A673 (cell line): ENCODE data around the gene DCAKD. TPM values are rescaled to one million over a fixed set of nuclear protein-coding genes. Genes with fewer than 3 reads are reported as not detected.

Experiments used
- BruUV-seq: library from RNA; stranded (reverse); fragments of 400-500 nt; replicated peaks from 2 replicates; lab custom pipeline; 2021; lab: Mats Ljungman, UMichigan
- CTCF ChIA-PET: fragments of 300-600 bp; sonication (Branson Sonifier 250); formaldehyde crosslinking; loops from one replicate; lab custom pipeline; 2022; ENCODE audit warnings: antibody characterized with exemption; lab: Charles Lee
- POLR2A ChIA-PET: fragments of 300-600 bp; sonication (Branson Sonifier 250); formaldehyde crosslinking; loops from one replicate; lab custom pipeline; 2022; ENCODE audit warnings: antibody characterized with exemption; ENCODE audit not compliant: low non-redundant PET; lab: Charles Lee
- DNase-seq: peaks from one replicate; pipeline ENCODE4 v3.0.0-alpha.2; 2015; ENCODE audit warnings: low spot score
- H3K27ac ChIP-seq: fragments of 200-600 bp; sonication (generic); 2 replicates; pipeline ENCODE4 v1.5.1; 2016; ENCODE audit warnings: mixed run types, low read depth, mild to moderate bottlenecking, mixed read lengths, antibody characterized with exemption, low read length; ENCODE audit not compliant: poor library complexity, severe bottlenecking
- H3K27me3 ChIP-seq: fragments of 200-600 bp; sonication (generic); replicated peaks from 2 replicates; pipeline ENCODE4 v1.6.1; 2017; ENCODE audit warnings: mixed run types, low read depth, mild to moderate bottlenecking, mixed read lengths, antibody characterized with exemption, low read length; ENCODE audit not compliant: insufficient read depth, poor library complexity
- H3K36me3 ChIP-seq: fragments of 200-600 bp; sonication (generic); 2 replicates; pipeline ENCODE4 v1.6.1; 2016; ENCODE audit warnings: mixed run types, mild to moderate bottlenecking, mixed read lengths, antibody characterized with exemption, low read length; ENCODE audit not compliant: insufficient read depth, poor library complexity, severe bottlenecking
- H3K4me1 ChIP-seq: fragments of 200-600 bp; sonication (generic); 2 replicates; pipeline ENCODE4 v1.6.1; 2017; ENCODE audit warnings: mixed run types, mild to moderate bottlenecking, mixed read lengths, antibody characterized with exemption, low read length; ENCODE audit not compliant: insufficient read depth, poor library complexity, severe bottlenecking
- H3K4me3 ChIP-seq: fragments of 200-600 bp; sonication (generic); 2 replicates; pipeline ENCODE4 v1.5.1; 2016; ENCODE audit warnings: low read depth, mixed run types, mild to moderate bottlenecking, mixed read lengths, low read length; ENCODE audit not compliant: poor library complexity, severe bottlenecking
- H3K9me3 ChIP-seq: fragments of 200-600 bp; sonication (generic); 2 replicates; pipeline ENCODE4 v1.6.1; 2016; ENCODE audit warnings: mixed run types, low read depth, mild to moderate bottlenecking, mixed read lengths, antibody characterized with exemption, low read length; ENCODE audit not compliant: poor library complexity, severe bottlenecking
- CTCF ChIP-seq: fragments of 300-800, 200-600 bp; sonication (generic); conservative IDR thresholded peaks from 2 replicates; pipeline ENCODE4 v1.5.1; 2017; ENCODE audit warnings: low read depth, mild to moderate bottlenecking, antibody characterized with exemption, low read length, moderate library complexity, mixed read lengths
- EZH2 ChIP-seq: fragments of 200-600 bp; sonication (generic); IDR thresholded peaks from 2 replicates; pipeline ENCODE4 v1.6.1; 2017; ENCODE audit warnings: borderline replicate concordance, low read depth, mild to moderate bottlenecking, mixed read lengths, antibody characterized with exemption, low read length; ENCODE audit not compliant: poor library complexity, severe bottlenecking
- intact Hi-C: fragments of 100-400 bp; cut with micrococcal nuclease; formaldehyde crosslinking; loops from one replicate; pipeline ENCODE4 v1.10.0; 2022; ENCODE audit not compliant: unreplicated experiment
- total RNA-seq: library from RNA; stranded (reverse); gene quantifications from 2 replicates; pipeline ENCODE4 v1.2.3, GENCODE V29; 2021

The DCAKD gene
- total RNA-seq, 1 experiment from 2014 or later = 19.1 TPM

- TF ChIP-seq CTCF = no peak
- no peak for TF ChIP-seq EZH2
- H3K4me3 ChIP-seq = no peak overlapping the region
- ChIA-PET CTCF (no interaction called here), POLR2A (no interaction called here)
- H3K9me3 ChIP-seq = no peaks in the 10 kb centered on the region
- intact Hi-C loops = no loop called here
- no peaks in the 10 kb centered on the region for H3K4me1 ChIP-seq
- no peaks in the 10 kb centered on the region for H3K27me3 ChIP-seq
- no peak for DNase-seq
- no TSS peak for BruUV-seq
- H3K36me3 ChIP-seq = peaks cover 25% of the 10 kb centered on the region
- no peak overlapping the region for H3K27ac ChIP-seq
Observed at GRCh38 chr17:45081047-45081703, 29.7 kb upstream of the DCAKD start.

- no peak overlapping the region for H3K27ac ChIP-seq
- H3K36me3 ChIP-seq = peaks cover 10% of the 10 kb centered on the region
- H3K27me3 ChIP-seq = no peaks in the 10 kb centered on the region
- TF ChIP-seq EZH2 (no peak), CTCF (no peak)
- intact Hi-C loops = no loop called here
- POLR2A ChIA-PET = no interaction called here
- BruUV-seq = no TSS peak
- DNase-seq = no peak
- no peaks in the 10 kb centered on the region for H3K9me3 ChIP-seq
- H3K4me1 ChIP-seq = peaks cover 9% of the 10 kb centered on the region
- CTCF ChIA-PET = no interaction called here
- H3K4me3 ChIP-seq = no peak overlapping the region
Observed at GRCh38 chr17:45077643-45078042, 26.2 kb upstream of the DCAKD start.

- intact Hi-C loops = no loop called here
- no peaks in the 10 kb centered on the region for H3K9me3 ChIP-seq
- no peak for TF ChIP-seq EZH2
- no peak for TF ChIP-seq CTCF
- H3K4me1 ChIP-seq = peaks cover 9% of the 10 kb centered on the region
- CTCF ChIA-PET = no interaction called here
- peaks cover 7% of the 10 kb centered on the region for H3K36me3 ChIP-seq
- no TSS peak for BruUV-seq
- POLR2A ChIA-PET = interaction anchor here (1.1 kb wide), 1 partner anchor 75 kb away, joined by 3 read pairs; the partner anchor contains the start of gene HEXIM1
- peak; percentile 40 for DNase-seq
- peak overlapping the region; percentile 80 for H3K27ac ChIP-seq
- no peaks in the 10 kb centered on the region for H3K27me3 ChIP-seq
- H3K4me3 ChIP-seq = no peak overlapping the region
Observed at GRCh38 chr17:45073414-45074070, 22.1 kb upstream of the DCAKD start.
